ENCODE results near the gene GOLGA5.

GOLGA5 gene

GRCh38 chr14:92785667-92786426 is 8.3 kb upstream of the GOLGA5 start:
- peak; percentile 38 for DNase-seq (ENCODE audit: extremely low read depth, low read depth)
- peak; percentile 22 for TF ChIP-seq CTCF (IDR thresholded peaks at IDR 0.05; ENCODE audit: low read depth, low read length)

- no peak for TF ChIP-seq CTCF (IDR thresholded peaks at IDR 0.05; ENCODE audit: low read depth, low read length)
- DNase-seq (ENCODE audit: extremely low read depth, low read depth) = no peak
These were observed 7.7 kb upstream of the GOLGA5 start for GRCh38 chr14:92786427-92786756.

- TF ChIP-seq CTCF (IDR thresholded peaks at IDR 0.05; ENCODE audit: low read depth, low read length) = no peak
- no peak for DNase-seq (ENCODE audit: extremely low read depth, low read depth)
These were observed 6.6 kb upstream of the GOLGA5 start for GRCh38 chr14:92787554-92787953.

- no peak for DNase-seq (ENCODE audit: extremely low read depth, low read depth)
- TF ChIP-seq CTCF (IDR thresholded peaks at IDR 0.05; ENCODE audit: low read depth, low read length) = no peak
These were observed 4.5 kb upstream of the GOLGA5 start for GRCh38 chr14:92789457-92790089.

- no peak for TF ChIP-seq CTCF (IDR thresholded peaks at IDR 0.05; ENCODE audit: low read depth, low read length)
- DNase-seq (ENCODE audit: extremely low read depth, low read depth) = no peak
These were observed 1.2 kb upstream of the GOLGA5 start for GRCh38 chr14:92792885-92793284.

GRCh38 chr14:92794547-92794941 is 439 bp downstream of the GOLGA5 start:
- DNase-seq (ENCODE audit: extremely low read depth, low read depth) = no peak

More at GRCh38 chr14:92794547-92794941, 439 bp downstream of the GOLGA5 start:
- no peak for TF ChIP-seq CTCF (IDR thresholded peaks at IDR 0.05; ENCODE audit: low read depth, low read length)

All from AG09319 (cell line).